CD14-positive monocyte (primary cell): ENCODE results near the gene SPATA45. TPM values are rescaled to one million over a fixed set of nuclear protein-coding genes. Genes with fewer than 3 reads are reported as not detected.

ENCODE experiments used
- DNase-seq, 3 donors: peaks; one replicate each; pipeline ENCODE4 v3.0.0-alpha.2; 2011 to 2022
- H2AFZ ChIP-seq: 2 replicates; pipeline ENCODE4 v1.6.0; 2012; ENCODE audit warnings: mild to moderate bottlenecking, low read depth, low read length, inconsistent platforms; ENCODE audit not compliant: insufficient read depth, poor library complexity, severe bottlenecking
- H3K27ac ChIP-seq, 2 donors: 1 replicate in 1 of 2; 2 replicates in 1 of 2; pipeline ENCODE4 v1.5.1; 2012 to 2013; ENCODE audit warnings: low read length in 2 of 2, control low read depth in 1 of 2, inconsistent platforms in 1 of 2, low read depth in 1 of 2, mild to moderate bottlenecking in 1 of 2
- H3K27me3 ChIP-seq, 2 donors: one replicate each; pipeline versions ENCODE4 v1.6.0 to v1.6.1; 2011 to 2013; ENCODE audit warnings: low read length in 2 of 2; ENCODE audit not compliant: control insufficient read depth in 2 of 2, insufficient read depth in 2 of 2
- H3K36me3 ChIP-seq, 2 donors: replicated peaks in 1 of 2; 1 replicate in 1 of 2; 2 replicates in 1 of 2; pipeline versions ENCODE4 v1.5.1 to v1.6.1; 2012 to 2013; ENCODE audit warnings: low read length in 2 of 2, control low read depth in 1 of 2, inconsistent platforms in 1 of 2, mild to moderate bottlenecking in 1 of 2; ENCODE audit not compliant: insufficient read depth in 2 of 2, control insufficient read depth in 1 of 2
- H3K4me1 ChIP-seq, 2 donors: 1 replicate in 1 of 2; 2 replicates in 1 of 2; pipeline versions ENCODE4 v1.5.1 to v1.6.1; 2012 to 2013; ENCODE audit warnings: low read length in 2 of 2, control low read depth in 1 of 2, inconsistent platforms in 1 of 2, mild to moderate bottlenecking in 1 of 2, moderate library complexity in 1 of 2; ENCODE audit not compliant: insufficient read depth in 2 of 2, control insufficient read depth in 1 of 2
- H3K4me2 ChIP-seq: replicated peaks from 2 replicates; pipeline ENCODE3; 2012; ENCODE audit warnings: low read length, moderate library complexity, mild to moderate bottlenecking; ENCODE audit not compliant: poor library complexity, severe bottlenecking; ENCODE audit errors: extremely low read depth
- H3K4me3 ChIP-seq, 3 experiments: fragments of 200-600 bp in 1 of 3; sonication (generic) in 1 of 3; replicated peaks in 1 of 3; 1 replicate in 2 of 3; 2 replicates in 1 of 3; pipeline ENCODE4 v1.5.1; 2011 to 2013; ENCODE audit warnings: low read length in 3 of 3, mild to moderate bottlenecking in 3 of 3, control low read depth in 2 of 3, low read depth in 2 of 3, inconsistent platforms in 1 of 3, moderate library complexity in 1 of 3
- H3K79me2 ChIP-seq: 2 replicates; pipeline ENCODE4 v1.6.0; 2012; ENCODE audit warnings: mild to moderate bottlenecking, control low read depth, inconsistent platforms, low read length, moderate library complexity; ENCODE audit not compliant: insufficient read depth
- H3K9ac ChIP-seq: 2 replicates; pipeline ENCODE4 v1.6.0; 2017; ENCODE audit warnings: low read length, mild to moderate bottlenecking; ENCODE audit not compliant: insufficient read depth, poor library complexity, severe bottlenecking
- H3K9me3 ChIP-seq, 2 donors: replicated peaks in 1 of 2; 1 replicate in 1 of 2; 2 replicates in 1 of 2; pipeline versions ENCODE4 v1.5.1 to v1.6.1; 2012 to 2013; ENCODE audit warnings: low read length in 2 of 2, control low read depth in 1 of 2; ENCODE audit not compliant: control insufficient read depth in 1 of 2, insufficient read depth in 1 of 2
- H4K20me1 ChIP-seq: 2 replicates; pipeline ENCODE4 v1.6.0; 2012; ENCODE audit warnings: mild to moderate bottlenecking, low read length, control low read depth, moderate library complexity; ENCODE audit not compliant: insufficient read depth
- H3K27ac Mint-ChIP-seq, 7 donors: one replicate each; pipeline ENCODE4 v1.8.0; 2020; ENCODE audit warnings: mild to moderate bottlenecking in 7 of 7, mixed read lengths in 7 of 7, moderate library complexity in 6 of 7, inconsistent platforms in 2 of 7
- H3K27me3 Mint-ChIP-seq, 3 donors: one replicate each; pipeline ENCODE4 v1.8.0; 2021 to 2022; ENCODE audit warnings: low read depth in 3 of 3, mild to moderate bottlenecking in 3 of 3, mixed read lengths in 3 of 3, moderate library complexity in 3 of 3, inconsistent platforms in 1 of 3
- H3K36me3 Mint-ChIP-seq, 2 donors: one replicate each; pipeline ENCODE4 v1.8.0; 2020; ENCODE audit warnings: mixed read lengths in 2 of 2, inconsistent platforms in 1 of 2, mild to moderate bottlenecking in 1 of 2
- H3K4me1 Mint-ChIP-seq: one replicate; pipeline ENCODE4 v1.8.0; 2020; ENCODE audit warnings: mild to moderate bottlenecking, mixed read lengths
- H3K4me3 Mint-ChIP-seq, 2 donors: one replicate each; pipeline ENCODE4 v1.8.0; 2020; ENCODE audit warnings: mild to moderate bottlenecking in 2 of 2, mixed read lengths in 2 of 2, moderate library complexity in 1 of 2
- H3K9me3 Mint-ChIP-seq, 7 donors: one replicate each; pipeline ENCODE4 v1.8.0; 2020 to 2022; ENCODE audit warnings: mixed read lengths in 7 of 7, mild to moderate bottlenecking in 6 of 7, moderate library complexity in 6 of 7, inconsistent platforms in 2 of 7
- CTCF ChIP-seq: fragments of 200-600 bp; IDR thresholded peaks from one replicate; pipeline ENCODE4 v1.8.0; 2022; ENCODE audit warnings: antibody characterized with exemption, mild to moderate bottlenecking
- WGBS: methylation state at CpG from one replicate; pipeline ENCODE4 v1.1.5; 2013; ENCODE audit warnings: missing lambda C conversion rate; ENCODE audit not compliant: insufficient coverage; 5-methylcytosine and 5-hydroxymethylcytosine counted together
- intact Hi-C, 2 donors: fragments of 100-400 bp; cut with micrococcal nuclease; formaldehyde crosslinking; loops; one replicate each; pipeline versions ENCODE4 v1.15.0 to v1.15.1; 2023
- polyA plus RNA-seq, 3 donors: library from polyadenylated mRNA; depleted of rRNA in 1 of 3; unstranded in 2 of 3; stranded (reverse) in 1 of 3; fragments of 300-500 nt in 2 of 3; fragments of >200 nt in 1 of 3; fragmentation: Illumina TruSeq in 2 of 3; gene quantifications; 1 replicate in 2 of 3; 2 replicates in 1 of 3; pipeline ENCODE4 v1.2.3, GENCODE V29; 2012 to 2021

The SPATA45 gene
- polyA plus RNA-seq, 3 donors, result 0.29 TPM; not detected in 2

- Histone ChIP-seq H3K9me3 (no peaks in the 10 kb centered on the region), H3K4me1 (no peaks in the 10 kb centered on the region), H4K20me1 (no peaks in the 10 kb centered on the region), H3K9ac (no peak overlapping the region), H3K27ac (no peak overlapping the region), H3K79me2 (no peaks in the 10 kb centered on the region), H3K4me3 (no peak overlapping the region), H3K36me3 (peaks cover 48 to 85% of the 10 kb centered on the region in 2 donors), H2AFZ (no peak overlapping the region), H3K4me2 (no peak overlapping the region), H3K27me3 (no peaks in the 10 kb centered on the region)
- intact Hi-C loops, result no loop called here
- TF ChIP-seq CTCF, result no peak
- Mint-ChIP-seq H3K27ac (peak overlapping the region in 1 of 7 donors; percentile 20), H3K4me1 (no peaks in the 10 kb centered on the region), H3K36me3 (peaks cover 50 to 64% of the 10 kb centered on the region in 2 donors), H3K27me3 (no peaks in the 10 kb centered on the region), H3K4me3 (no peak overlapping the region), H3K9me3 (no peaks in the 10 kb centered on the region)
- no CpG with 5 or more reads among the region's 6 CpGs for WGBS
- DNase-seq, result no peak
These were observed 31.0 kb upstream of the SPATA45 start for GRCh38 chr1:212878418-212878817.

GRCh38 chr1:212873518-212873917 is 26.1 kb upstream of the SPATA45 start:
- Histone ChIP-seq H3K9ac (no peak overlapping the region), H4K20me1 (no peaks in the 10 kb centered on the region), H3K27ac (no peak overlapping the region), H3K36me3 (peaks cover 29 to 66% of the 10 kb centered on the region in 2 donors), H3K9me3 (no peaks in the 10 kb centered on the region), H3K4me1 (no peaks in the 10 kb centered on the region), H3K4me2 (no peak overlapping the region), H3K79me2 (no peaks in the 10 kb centered on the region), H3K4me3 (no peak overlapping the region), H2AFZ (no peak overlapping the region), H3K27me3 (no peaks in the 10 kb centered on the region)
- no peak overlapping the region for H3K27ac Mint-ChIP-seq
- no peak for DNase-seq
- no peak overlapping the region for H3K4me3 Mint-ChIP-seq
- no peaks in the 10 kb centered on the region for H3K4me1 Mint-ChIP-seq
- no peak for TF ChIP-seq CTCF
- H3K27me3 Mint-ChIP-seq, result no peaks in the 10 kb centered on the region
- intact Hi-C loops, result no loop called here
- 100% methylated on average over 1 of the region's 2 CpGs for WGBS
- peaks cover 53 to 83% of the 10 kb centered on the region in 2 donors for H3K36me3 Mint-ChIP-seq
- H3K9me3 Mint-ChIP-seq, result no peaks in the 10 kb centered on the region
